ENCODE measurements around the gene GPR157.
A peak's percentile ranks its signal among the peaks of the same experiment; 100 is the strongest.
"Not testable (repeated sequence)": the region's sequence is repeated elsewhere in the genome, so short reads cannot be mapped to it uniquely, and the experiment has no call there.

Gene GPR157

DNA sequence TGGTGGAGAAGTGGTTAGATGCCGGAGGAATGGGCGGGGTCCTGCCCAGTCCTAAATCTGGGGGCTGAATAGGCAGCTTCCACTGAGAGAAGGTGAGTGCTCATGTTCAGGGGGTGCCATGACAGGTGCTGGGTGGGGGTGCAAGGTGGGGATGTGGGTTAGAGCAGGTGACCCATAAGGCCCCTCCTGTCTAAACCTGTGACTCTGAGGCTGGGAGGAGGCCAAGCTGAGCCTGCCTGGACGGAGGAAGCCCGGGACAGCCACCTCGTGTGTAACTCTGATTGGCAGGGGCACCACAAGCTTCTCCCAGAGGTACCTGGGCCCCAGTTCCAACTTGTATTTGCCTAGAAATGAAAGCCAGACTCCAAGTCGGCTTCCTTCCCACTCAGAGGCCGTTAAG is 10.7 kb downstream of the GPR157 start:
- DNase-seq (ENCODE audit: low read depth) = no peak

DNA sequence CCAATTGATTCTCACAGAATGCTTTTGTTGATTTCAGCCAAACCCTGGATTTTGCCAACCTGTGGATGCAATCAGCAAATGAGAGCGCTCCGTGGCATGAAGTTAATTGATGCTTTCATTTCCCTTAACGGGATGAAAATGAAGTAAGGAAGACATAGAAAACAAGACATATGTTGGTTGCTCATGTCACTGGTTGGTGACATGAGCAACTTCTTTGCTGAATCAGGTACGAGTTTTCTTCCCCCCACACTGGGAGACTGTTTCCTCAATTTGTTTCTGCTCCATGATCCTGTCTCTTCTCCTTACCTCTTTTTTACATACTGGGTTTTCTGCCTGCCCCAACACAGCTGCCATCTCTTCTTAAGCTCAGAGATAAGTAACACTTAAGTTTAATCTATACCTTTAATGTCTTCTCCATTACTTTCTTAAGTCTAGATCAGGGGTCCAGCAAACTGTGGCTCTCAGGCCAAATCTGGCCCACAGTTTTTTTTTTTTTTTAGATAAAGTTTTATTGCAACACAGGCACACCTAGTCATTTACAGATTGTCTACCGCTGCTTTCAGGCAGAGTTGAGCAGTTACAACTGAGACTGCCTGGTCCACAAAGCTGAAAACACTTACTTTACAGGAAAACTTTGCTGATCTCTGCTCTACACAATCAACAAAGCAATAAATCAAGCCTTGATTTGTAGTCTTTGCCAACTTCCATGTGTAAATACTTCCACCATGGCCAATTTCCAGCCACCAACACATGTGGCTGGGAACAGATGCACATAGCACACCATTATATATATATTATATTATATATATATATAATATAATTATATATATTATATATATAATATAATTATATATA is 13.3 kb downstream of the GPR157 start:
- no peak for DNase-seq (ENCODE audit: low read depth)

DNA sequence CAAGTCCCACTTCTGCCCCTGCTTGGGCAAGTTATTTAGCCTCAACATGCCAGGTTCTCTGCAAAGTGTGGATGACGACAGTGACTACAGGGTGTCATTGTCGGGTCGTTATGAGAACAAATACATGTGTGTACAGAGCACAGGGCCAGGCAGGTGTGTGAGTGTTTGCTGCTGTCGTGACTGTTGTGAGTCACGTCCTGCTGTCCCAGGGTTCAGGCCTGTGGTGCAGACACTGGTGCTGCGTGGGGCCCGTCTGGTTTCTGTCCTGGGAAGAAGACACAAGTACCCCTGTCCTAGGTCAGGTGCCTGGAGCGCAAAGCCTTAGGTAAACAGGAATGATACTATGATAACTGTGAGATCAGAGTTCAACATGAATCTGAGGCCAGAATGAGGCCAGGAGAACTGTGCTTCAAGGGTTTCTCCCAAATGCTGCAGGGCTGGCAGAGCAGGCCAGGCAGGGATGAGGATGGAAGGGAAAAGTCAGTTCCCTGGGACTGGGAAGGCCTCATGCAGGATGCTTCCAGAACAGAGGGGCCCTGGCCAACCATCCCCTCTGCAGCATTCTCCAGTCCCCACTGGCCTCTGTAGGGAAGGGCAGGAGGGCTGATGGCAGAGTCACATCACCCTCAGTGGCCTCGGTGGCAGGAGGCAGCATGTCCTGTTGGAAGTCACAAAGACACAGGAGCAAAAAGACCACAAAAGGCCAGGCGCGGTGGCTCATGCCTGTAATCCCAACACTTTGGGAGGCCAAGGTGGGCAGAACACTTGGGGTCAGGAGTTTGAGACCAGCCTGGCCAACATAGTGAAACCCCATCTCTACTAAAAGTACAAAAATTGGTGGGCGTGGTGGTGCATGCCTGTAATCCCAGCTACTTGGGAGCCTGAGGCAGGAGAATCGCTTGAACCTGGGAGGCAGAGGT is 15.7 kb downstream of the GPR157 start:
- DNase-seq (ENCODE audit: low read depth) = no peak

DNA sequence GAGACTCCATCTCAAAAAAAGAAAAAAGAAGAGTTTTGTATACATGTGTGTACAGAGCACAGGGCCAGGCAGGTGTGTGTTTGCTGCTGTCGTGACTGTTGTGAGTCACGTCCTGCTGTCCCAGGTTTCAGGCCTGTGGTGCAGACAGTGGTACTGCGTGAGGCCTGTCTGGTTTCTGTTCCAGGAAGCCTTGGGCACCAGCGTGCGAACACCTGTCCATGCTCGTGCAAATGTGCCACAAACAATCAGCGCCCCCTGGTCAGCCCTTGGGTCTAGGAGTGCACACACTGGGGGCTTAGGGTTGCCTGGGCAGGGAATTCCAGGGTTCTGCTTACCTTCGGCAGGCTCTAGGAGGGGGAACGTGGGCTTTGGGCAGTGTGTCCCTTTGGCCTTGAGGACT is 16.9 kb downstream of the GPR157 start:
- DNase-seq (ENCODE audit: low read depth) = no peak

DNA sequence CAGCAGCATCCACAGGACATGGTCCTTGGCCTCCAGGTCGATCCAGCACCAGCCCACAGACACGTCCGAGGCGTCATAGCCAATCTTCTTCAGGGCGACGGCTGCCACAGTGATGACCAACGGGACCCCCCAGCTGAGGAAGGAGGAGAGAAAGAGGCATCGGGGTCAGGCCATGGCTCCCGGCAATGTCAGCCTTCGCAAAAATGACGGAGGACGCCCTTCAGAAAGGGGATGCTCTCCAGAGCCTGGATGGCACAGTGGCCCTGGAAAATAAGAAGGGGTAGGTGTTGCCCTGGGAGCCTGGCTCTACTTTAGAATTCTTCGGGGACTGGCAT is 17.6 kb downstream of the GPR157 start:
- DNase-seq (ENCODE audit: low read depth) = no peak

DNA sequence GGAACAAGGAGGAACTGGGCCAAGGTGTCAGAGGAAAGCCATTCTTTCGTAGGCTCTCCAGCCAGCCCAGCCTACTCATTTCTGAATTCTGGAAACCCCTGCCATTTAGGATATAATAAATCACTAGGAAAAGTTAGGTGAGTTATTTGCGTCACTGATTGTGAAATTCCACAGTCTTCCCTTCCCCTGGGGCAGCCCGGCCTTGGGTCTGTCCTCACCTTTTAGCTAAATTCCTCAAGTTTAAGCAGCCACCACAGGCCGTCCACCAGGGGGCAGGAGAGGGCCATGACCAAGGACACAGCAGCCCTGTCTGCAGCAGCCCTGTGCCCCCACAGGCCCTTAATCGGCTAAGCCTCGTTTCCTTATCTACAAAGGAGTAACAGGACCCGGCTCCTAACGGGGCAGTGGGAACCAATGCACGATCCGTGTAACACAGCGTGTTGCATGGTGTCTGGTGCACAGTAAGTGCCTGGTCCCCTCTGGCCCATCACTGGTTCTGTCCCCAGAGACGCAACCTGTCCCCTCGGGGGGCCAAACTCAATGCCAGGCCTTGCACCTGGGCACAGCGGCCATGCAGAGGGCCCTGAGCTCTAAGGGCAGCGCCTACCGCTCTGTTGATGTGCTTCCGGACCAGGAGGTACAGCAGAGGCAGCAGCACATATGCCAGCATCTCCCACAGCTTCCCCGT is 18.1 kb downstream of the GPR157 start:
- peak; percentile 63 for DNase-seq (ENCODE audit: low read depth)

DNA sequence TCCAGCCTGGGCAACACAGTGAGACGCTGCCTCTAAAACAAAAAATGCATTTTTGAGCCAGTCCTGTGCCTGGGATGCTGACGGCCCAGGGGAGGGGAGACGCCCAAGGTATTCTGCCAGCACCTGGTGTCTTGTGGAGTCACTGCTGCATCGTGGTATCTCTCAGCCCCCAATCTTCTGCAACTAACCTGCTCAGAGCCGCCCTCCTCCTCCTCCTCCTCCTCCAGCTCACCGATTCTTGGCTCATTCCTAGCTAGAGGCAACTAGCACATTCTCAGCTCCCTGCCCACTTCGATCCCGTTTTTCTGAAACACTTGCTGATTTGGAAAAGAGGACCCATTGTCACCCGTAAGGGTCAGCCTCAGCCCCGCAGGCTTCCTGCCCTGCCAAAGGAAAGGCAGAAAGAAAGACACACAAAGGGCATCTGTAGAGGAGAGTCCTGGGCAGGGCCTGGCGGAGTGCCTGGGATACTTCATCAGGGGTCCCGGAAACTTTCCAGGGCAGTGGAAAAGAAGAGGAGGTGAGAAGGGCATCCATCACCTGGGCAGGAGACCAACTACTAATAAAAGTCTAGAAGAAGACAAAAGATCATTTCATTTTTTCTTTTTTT is 20.7 kb downstream of the GPR157 start:
- no peak for DNase-seq (ENCODE audit: low read depth)

DNA sequence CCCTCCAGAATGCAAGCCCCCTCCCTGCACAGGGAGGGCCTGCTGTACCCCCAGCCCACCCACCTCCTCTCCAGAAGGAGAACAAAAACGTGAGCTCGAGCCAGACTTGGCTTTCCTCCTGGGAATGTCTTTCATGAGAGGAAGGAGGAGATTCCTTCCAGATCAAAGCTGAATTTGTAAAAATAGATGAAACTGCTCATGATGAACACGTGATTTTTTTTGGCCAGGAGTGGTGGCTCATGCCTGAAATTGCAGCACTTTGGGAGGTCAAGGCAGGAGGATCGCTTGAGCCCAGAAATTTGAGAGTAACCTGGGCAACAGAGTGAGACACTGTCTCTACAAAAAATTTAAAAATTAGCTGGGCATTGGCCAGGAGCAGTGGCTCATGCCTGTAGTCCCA is 21.8 kb downstream of the GPR157 start:
- no peak for DNase-seq (ENCODE audit: low read depth)

DNA sequence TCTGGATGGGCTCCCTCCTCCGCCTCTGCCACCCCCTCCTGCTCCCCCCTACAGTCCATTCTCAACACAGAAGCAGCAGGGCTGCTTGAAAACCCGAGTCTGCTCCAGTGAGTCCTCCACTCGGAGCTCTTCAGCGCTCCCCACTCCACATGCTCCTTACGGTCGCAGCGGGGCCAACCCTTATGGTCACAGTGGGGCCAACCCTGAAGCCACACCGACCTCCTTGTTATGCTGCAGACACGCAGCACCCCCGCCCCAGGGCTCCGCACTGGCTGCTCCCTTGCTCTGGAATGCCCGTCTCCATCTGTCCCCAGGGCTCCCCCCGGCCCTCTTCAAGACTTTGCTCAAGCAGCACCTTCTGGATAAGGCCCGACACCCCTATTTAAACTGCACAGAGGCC is 22.6 kb downstream of the GPR157 start:
- no peak for DNase-seq (ENCODE audit: low read depth)

DNA sequence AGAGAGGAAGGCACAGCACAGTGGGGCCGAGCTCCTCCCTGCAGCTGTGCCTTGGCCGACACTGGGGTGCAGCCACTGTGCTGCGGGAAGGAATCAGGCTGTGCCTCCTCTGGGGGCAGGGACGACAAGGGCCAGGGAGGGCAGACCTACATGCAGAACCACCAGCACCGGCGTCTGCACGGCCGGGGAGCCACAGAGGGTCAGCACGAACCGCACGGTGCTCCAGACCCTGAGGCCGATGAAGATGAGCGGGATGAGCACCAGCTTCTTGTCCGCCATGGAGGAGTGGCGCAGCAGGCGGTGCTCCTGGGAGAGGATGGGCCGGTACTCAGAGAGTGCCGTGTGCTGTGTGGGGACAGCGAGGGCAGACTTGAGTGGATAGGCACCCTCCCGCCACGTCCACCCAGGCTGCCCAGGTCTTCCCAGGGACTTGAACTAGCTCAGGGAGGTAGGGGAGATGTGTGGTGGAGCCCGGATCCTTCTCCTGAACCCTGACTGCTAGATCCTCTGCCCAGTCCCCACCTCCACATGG is 23.5 kb downstream of the GPR157 start:
- DNase-seq (ENCODE audit: low read depth) = no peak

DNA sequence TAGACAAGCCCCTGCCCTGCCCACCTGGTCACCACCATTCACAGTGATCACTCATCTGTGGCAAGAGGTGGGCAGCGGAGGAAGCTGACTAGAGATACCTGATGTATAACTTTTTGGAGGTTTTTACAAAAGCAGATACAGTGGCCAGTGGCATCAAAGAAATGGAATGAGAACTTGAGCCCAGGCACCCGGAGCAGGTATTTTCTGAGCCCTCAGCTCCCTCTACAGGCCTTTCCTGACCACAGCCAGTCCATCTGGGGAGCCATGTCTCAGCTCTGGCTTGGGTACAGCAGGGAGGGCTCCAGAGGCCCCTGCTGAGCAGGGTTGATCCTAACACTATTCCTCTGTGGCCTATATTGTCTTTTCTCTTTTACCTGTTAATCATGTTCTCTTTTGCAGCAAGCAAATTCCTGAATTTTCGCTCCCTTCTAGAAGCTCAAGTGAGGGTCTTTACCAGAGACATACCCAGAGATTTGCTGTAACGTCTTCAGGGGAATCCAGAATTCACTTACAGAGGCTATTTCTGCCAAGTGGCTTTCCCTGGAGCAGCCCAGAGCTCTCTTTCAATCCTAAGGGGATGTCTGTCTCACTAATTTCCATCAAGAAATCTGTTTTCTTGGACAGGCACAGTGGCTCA is 27.3 kb downstream of the GPR157 start:
- DNase-seq (ENCODE audit: low read depth) = no peak

DNA sequence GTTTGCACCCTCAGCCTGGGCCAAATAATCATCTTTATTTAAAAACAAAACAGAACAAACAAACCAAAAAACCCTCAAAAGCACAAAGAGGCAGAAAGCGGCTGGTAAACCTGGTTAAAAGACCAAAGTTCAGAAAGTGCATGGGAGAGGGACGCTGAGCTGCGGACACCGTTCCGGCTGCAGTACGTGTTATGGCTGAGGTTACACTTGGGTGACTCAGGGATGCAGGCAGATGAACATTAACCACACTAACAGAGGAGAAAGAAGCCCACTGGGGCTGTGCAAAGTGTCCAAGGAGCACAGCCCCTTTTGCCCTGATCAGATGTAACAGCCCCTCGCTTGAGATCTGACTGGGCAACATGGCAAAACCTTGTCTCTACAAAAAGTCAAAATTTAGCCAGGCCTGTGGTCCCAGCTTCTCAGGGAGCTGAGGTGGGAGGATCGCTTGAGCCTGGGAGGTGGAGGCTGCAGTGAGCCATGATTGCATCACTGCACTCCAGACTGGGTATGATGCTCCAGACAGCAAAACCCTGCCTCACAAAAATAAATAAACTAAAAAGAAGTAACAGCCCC is 28.3 kb downstream of the GPR157 start:
- DNase-seq (ENCODE audit: low read depth) = no peak

DNA sequence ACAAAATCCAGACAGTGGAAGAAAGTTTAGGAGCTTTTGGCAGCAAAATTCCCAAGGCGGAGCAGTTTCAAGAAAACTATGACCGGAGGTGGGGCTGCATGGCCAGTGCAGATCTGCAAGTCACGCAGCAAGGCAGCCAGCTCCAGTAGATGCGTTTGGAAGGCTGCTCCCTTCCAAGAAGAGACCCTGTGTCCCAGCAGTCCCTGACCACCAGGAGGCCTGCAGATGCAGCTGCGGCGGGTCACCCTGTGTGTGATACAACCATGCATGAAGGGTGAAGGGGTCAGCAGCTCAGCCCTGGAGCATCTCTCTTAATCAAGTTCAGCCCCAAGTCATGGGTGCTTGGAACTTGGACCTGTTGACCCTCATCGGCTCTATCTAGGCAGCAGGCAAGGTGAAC is 29.3 kb downstream of the GPR157 start:
- no peak for DNase-seq (ENCODE audit: low read depth)

DNA sequence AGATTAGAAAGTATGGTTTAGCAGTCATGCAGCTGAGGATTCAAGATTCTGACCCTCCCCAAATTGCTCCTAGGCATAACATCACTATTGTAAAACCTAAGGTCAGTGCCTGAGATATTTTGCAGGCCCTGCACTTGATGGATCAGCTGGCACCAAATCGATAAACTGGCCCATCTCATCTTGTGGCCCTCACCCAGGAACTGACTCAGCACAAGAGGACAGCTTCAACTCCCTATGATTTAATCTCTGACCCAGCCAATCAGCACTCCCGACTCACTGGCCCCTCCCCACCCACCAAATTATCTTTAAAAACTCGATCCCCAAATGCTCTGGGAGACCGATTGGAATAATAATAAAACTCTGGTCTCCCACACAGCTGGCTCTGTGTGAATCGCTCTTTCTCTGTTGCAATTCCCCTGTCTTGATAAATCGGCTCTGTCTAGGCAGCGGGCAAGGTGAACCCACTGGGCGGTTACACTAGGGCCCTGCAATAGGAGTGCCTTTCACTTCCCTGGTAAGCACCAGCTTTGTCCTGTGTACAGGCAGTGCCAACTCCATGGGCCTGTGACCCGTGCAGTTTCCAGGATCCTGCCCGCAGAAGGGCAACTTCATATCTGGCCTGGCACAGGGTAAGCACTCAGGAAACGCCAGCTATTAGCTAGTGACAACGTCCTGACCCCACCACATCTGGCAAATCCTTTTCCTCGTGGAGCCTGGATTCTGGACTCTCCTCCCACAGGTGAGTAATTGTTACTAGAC is 30.8 kb downstream of the GPR157 start:
- DNase-seq (ENCODE audit: low read depth) = no peak

DNA sequence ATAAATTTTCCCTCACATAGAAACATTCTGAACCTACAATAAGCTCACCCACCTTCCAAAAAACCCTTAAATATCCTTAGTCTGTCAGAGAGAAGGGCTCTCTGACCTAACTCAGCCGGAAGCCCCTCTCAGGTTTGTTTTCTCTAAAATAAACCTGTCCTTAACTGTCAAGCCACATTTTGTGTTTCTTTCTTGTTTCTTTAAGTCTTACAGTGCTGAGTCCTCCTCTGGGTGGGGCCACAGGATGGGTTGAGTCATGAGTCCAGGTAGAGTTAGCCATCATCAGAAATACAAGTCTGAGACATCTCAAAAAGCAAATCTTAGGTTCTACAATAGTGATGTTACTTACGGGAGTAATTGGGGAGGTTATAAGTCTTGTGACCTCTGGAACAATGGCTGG is 33.1 kb downstream of the GPR157 start:
- DNase-seq (ENCODE audit: low read depth) = no peak

DNA sequence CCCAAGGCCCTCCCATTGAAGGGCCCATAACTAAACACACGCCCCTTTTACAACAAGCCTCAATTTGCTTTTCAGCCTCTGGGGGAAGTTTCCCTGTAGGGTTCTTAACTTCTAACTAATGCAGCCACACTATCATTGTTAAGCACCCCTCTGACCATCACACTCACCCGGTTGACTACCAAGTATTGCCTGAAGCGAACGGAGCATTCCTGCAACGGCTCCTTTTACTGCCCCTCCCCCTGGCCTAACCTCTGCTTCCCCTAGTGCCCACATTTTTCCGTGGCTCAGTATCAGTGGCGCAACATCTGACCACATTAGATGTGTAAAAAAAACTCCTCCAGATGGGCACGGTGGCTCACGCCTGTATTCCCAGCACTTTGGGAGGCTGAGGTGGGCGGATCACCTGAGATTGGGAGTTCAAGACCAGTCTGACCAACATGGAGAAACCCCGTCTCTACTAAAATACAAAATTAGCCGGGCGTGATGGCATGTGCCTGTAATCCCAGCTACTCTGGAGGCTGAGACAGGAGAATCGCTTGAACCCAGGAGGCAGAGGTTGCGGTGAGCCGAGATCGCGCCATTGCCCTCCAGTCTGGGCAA is 34.8 kb downstream of the GPR157 start:
- DNase-seq (ENCODE audit: low read depth) = not testable (repeated sequence)

DNA sequence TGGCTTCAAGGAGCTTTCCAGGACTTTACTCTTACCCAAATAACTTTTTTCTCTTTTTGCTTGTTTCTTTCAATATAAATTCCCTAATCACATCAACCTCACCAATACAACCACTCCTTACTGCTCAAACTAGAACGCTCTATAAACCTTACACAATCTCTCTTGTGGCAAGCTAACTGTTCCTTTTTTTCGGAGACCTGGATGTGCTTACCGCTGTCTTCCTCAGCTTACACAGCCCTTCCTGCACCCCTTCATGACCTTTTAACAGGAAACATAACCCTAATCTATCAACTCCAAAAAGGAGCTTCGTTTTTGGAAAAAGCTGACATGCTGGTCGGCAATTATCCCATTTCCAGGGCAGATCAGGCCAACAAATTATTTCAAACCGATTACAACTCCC is 35.3 kb downstream of the GPR157 start:
- DNase-seq (ENCODE audit: low read depth) = no peak

DNA sequence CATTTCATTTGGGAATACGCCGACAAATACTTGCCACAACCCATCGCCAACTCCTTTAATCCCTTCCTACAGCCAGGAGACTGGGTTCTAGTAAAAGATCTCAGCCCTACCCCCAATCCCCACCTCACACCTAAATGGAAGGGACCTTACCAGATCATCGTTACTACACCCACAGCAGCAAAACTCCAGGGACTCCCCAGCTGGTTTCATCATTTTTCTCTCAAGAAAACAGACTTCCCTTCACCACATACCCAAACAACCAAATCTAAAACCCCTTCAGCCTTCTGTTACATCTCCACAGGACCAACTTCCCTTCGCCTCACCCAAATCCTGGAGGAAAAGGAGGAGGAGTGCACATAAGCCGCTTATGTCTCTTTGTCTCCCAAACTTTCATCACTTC is 35.8 kb downstream of the GPR157 start:
- no peak for DNase-seq (ENCODE audit: low read depth)

DNA sequence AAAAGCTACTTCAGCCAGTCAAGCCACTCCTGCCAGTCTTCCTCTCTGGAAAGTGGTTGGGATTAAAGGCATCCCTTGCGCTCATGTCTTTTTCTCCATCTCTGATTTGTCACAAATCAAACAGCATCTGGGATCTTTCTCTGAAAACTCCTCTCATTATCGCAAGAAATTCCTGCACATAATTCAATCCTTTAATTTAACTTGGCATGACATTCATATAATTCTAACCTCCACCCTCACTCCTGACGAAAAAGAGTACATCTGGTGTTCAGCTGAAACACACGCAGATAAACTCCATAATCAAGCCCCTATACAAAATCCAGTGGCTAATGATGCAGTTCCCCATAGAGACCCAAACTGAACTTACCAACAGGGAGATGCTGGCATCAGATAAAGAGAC is 40.1 kb downstream of the GPR157 start:
- no peak for DNase-seq (ENCODE audit: low read depth)

Measured in activated T-helper 1 cell treated with Interleukin-2 at 50 U/mL for 16 hours (primary cell).